Testis (tissue), 2 donors: ENCODE results near the gene PCSK1N.

ENCODE experiments used
- CTCF ChIP-seq, 3 experiments: fragments of 450-650 bp in 2 of 3; fragments of 200-600 bp in 1 of 3; sonication (generic) in 1 of 3; IDR thresholded peaks; one replicate each; pipeline ENCODE4 v1.5.1; 2016 to 2019; ENCODE audit warnings: antibody characterized with exemption in 3 of 3, mild to moderate bottlenecking in 2 of 3, moderate library complexity in 1 of 3
- POLR2A ChIP-seq: fragments of 450-650 bp; IDR thresholded peaks from one replicate; pipeline ENCODE4 v1.6.1; 2017; ENCODE audit warnings: antibody characterized with exemption, mild to moderate bottlenecking, moderate library complexity

GRCh38 chrX:48854898-48855297 lies 19.5 kb upstream of the PCSK1N start:
- TF ChIP-seq CTCF (IDR thresholded peaks at IDR 0.05) (no peak), POLR2A (no peak)
